Activated CD4-positive, alpha-beta T cell treated with anti-CD3 and anti-CD28 coated beads for 48 hours (primary cell): ENCODE data around the gene KDM5C.
A peak's percentile ranks its signal among the peaks of the same experiment; 100 is the strongest.

Experiments
- DNase-seq: peaks from one replicate; pipeline ENCODE4 v3.0.0-alpha.2; 2020

Gene KDM5C

DNA sequence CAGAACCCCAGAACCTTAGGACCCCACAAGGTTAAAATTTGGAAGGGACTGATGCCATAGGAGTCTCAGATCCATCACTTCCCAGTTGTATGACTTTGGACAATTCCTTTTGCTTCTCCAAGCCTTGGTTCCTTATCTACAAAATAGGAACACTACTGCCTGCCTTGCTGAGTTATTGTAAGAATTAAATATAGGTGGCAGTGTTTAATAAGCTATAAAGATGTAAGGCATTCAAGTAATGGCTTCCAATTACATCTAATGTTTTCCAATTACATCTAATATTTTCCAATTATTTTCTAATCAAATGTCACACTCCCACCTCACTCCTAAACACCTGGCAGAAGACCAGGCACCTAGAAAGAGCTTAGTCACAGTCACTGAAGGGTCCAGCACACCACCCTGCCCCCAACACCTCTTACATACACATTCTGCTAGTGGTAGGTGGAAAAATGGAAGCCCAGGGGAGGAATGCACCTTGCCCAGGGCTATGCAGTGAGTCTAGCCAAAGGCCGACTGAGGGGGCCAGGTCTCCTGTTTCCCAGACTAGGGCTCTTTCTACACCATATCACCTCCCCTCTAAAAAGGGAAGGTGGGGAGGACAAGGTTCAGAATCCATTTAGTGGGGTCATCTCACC, 24.5 kb upstream of the KDM5C start:
- no peak for DNase-seq

DNA sequence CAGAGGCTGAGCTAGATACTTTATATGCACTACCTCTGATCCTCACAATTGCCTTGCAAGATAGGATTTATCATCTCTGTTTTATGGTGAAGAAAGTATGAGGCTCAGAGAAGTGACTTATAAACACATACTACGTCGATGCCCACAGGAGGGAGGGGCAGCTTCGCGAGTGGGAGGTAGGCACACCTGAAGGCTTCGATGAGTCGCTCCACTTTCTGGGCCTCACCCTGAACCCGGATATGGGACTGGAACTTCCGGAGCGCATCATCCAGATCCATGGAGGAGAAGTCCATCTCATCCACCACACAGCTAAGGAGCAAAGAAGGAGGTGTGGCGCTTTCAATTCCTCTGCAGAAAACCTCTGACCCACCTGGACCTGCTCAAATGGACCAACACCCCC, 22.9 kb upstream of the KDM5C start:
- DNase-seq = no peak

DNA sequence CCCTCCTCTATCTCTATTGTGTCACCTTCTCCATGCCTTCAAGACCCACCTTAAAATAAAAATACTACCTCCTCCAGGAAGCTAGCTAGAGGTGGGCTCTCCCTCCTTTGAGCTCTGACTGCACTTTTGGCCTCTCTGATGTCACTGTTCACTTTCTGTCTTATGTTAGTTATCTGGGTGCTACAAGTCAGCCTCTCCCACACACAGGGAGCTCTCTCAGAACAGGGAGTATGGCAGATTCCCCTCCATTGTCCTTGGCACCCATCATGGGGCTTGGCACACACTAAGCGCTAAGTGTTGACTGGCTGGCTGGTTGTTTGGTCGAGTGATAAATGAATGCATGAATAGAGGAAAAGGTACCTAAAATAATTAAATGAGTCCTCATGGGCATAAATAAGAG, 21.2 kb upstream of the KDM5C start:
- DNase-seq = no peak

DNA sequence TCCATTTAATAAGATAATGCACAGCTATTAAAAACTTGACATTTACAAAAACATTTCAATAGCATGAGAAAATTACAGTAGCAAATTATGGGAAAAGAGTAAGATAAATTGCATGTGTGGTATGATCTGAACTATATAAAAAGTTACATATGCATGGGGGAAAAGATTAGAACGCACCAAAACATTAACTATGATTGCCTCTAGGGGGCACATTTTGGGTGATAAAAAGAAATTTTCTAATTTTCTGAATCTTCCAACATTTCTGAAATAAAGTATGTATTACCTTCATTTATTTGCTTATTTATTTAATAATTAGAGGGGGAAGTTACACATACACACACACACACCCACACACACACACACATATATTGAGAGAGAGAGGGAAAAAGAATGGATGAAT, 19.6 kb upstream of the KDM5C start:
- DNase-seq = no peak

DNA sequence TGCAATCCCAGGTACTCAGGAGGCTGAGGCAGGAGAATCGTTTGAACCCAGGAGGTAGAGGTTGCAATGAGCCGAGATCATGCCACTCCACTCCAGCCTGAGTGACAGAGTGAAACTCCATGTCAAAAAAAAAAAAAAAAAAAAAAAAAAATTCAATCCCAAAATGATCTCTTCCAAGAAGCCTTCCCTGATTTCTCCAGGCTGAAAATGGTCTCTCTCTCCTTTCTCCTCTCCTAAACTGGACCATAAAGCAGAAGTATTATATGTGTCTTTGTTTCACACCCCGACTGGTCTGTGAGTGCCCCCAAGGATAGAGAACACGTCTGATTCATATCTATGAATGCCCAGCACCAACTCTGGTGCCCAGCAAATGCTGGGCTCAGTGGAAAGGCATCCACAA, 17.3 kb upstream of the KDM5C start:
- no peak for DNase-seq

DNA sequence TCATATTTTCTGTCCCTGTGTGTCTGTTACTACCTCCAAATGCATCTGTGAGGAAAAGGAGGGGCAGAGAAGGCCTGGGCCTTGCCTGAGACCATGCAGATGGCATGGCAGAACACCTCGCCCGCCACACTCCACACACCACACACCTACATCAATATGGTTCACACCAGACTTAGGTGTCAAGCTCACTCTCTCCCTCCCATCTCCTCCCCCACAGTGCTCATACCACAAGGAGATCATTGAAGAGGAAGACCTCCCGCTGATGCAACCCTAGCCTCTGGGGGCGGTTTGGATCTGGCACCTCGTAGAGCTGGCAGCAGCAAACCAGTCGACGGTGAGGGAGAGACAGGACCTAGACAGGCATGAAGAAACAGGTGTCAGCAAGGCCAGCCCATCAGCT, 16.6 kb upstream of the KDM5C start:
- DNase-seq = no peak

DNA sequence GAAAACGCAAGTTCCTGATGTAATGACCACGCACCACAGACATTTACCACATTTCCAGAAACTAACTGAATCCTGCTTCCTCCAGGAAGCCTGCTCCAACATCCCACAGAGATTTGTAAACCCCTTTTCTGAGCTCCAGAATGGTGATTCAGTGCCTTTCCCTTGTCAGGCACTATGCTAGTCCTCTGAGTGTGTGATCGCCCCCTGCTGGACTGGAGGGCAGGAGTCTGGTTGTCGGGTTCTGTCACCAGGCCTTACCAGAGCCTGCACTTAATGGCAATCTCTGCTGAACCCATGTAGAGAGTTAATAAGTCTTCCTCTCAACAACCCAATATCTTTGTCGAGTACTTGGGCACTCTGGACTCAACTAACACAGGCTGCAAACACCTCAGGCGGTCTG, 14.5 kb upstream of the KDM5C start:
- peak; percentile 74 for DNase-seq

DNA sequence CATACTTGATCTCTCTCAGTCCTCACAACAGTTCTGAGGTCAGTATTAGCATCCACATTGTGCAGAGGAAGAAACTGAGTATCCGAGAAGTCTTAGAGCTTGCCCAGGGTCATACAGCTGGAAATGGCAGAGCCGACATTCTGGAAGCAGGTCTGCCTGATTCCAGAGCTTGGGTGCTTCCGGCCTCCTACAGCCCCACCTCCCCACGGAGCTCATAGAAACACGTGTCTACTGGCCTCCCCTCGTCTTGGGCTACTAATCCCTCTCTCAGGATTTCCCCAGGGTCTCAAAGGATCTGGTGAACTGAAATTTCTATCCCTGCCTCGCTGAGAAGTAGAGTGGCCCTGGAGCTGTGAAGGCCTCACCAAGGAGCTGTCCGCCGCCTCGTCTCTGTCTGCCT, 12.0 kb upstream of the KDM5C start:
- no peak for DNase-seq

DNA sequence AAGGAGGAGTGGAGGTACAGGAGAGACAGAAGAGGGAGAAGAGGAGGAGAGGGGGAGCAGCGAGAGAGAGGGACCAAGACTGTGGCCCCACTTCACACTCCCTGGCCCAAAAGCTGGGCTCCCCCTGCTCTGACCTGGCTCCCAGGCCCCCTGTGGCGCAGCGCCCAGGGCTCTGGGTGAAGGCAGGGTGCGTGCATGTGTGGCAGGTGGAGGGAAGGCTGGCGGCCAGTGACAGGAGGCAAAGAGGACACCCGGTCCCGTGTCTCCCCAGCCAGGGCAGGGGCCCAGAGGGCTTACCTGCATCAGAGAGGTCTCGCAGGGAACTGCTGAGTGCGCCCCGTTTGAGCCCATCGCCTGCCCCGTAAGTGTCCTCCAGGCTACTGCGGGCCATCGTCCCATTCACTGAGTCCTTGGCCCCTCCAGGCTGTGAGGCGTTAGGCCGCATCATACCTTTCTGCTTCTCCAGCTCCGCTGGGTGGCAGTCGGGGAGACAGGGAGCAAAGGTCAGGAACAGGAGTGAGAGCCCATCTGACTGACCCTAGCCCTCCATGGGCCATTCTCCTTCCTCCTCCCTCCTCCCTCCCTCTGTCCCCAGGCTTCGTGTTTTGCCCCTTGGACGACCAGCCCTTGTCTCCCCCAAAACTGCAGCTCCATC, 11.1 kb upstream of the KDM5C start:
- no peak for DNase-seq

DNA sequence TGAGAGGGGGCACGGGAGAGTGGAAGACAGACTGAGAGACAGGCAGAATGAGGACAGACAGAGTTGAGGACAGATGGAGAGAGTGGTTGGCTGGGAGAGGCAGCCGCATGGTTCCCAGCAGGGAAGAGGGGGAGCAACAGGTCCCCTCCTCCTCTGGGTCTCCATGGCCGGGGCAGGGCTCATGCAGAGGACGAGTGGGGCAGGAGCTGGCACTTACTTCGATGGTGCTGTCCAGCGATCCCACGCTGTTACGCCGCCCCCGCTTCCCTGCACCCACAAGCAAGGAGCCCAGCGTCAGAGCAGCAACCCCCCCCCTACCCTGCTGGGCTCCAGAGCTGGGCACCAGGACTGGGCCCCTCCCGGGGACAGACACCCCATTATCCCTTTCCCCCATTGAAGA, 10.6 kb upstream of the KDM5C start:
- DNase-seq = no peak

DNA sequence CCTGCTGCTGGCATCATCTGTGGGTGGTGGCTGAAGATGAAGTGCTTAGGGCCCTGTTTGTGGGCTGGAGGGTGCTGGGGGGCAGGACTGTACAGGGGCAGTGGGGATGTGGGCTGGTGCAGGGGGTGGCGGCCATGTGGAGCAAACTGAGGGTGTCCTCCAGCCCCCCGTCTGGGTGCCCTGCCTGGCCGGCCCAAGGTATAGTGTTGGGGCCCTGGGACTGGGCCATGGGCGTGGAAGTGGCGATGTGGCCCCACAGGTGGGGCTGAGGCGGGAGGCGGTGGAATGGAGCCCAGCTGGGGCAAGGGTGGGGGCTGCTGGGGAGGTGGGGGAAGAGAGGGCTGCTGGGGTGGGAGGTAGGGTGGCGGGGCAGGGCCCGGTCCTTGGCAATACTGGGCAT, 9.5 kb upstream of the KDM5C start:
- no peak for DNase-seq

DNA sequence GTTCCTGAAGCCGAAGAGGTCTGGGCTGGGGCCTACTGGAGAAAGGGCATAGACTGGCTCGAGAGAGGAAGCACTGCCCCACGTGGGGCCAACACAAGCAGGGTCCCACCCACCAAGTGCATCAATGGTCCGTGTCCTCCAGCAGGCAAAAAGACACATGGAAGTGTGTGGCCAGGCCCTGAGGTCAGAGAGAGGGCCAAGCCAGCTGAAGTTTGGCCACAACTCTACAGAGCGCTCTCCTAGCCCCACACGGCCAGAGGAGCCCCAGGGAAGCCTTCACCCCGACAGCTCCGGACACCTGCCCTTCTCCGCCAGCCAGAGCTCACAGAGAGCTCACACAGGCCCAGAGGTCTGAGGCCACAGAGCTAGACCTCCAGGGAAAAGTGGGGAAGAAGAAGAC, 8.5 kb upstream of the KDM5C start:
- no peak for DNase-seq

DNA sequence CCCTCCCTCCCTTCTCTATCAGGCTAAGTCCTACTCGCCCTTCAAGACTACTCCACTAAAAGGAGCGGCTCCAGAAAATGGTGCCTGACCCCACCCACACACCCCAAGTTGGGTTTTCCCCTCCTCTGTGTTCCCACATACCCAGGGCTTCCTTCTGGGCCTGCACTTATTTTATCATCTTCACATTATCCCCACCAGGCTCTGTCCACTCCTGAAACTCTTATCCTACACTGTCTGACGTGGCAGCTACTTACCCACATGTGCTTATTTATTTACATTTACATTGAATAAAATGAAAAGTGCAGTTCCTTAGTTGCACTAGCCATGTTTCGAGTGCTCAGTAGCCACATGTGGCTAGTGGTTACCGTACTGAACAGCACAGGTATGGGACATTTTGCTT, 5.1 kb upstream of the KDM5C start:
- DNase-seq = no peak

DNA sequence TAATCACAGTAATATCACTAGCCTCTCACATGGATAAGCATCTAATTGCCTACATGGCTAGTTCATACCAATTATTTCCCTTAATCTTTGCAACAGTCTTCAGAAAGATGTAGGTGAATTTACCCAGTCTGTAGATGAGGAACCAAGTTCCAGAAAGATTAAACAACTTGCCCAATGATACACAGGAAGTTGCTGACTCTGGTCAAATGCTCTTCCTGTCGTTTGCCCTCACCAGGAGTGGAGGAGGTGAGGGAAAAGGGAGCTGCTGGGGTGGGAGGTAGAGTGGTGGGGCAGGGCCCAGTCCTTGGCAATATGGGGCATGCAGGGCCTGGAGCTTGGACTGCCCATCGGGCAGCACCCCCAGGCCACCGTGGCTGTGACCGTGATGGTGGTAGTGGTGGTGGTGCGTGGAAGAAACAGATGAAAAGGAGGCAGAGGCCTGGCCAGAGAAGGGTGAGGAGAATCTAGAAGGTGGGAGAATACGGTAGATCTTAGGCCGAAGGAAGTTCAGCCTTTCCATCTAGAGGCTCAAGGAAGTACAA, 2.3 kb upstream of the KDM5C start:
- DNase-seq = no peak

DNA sequence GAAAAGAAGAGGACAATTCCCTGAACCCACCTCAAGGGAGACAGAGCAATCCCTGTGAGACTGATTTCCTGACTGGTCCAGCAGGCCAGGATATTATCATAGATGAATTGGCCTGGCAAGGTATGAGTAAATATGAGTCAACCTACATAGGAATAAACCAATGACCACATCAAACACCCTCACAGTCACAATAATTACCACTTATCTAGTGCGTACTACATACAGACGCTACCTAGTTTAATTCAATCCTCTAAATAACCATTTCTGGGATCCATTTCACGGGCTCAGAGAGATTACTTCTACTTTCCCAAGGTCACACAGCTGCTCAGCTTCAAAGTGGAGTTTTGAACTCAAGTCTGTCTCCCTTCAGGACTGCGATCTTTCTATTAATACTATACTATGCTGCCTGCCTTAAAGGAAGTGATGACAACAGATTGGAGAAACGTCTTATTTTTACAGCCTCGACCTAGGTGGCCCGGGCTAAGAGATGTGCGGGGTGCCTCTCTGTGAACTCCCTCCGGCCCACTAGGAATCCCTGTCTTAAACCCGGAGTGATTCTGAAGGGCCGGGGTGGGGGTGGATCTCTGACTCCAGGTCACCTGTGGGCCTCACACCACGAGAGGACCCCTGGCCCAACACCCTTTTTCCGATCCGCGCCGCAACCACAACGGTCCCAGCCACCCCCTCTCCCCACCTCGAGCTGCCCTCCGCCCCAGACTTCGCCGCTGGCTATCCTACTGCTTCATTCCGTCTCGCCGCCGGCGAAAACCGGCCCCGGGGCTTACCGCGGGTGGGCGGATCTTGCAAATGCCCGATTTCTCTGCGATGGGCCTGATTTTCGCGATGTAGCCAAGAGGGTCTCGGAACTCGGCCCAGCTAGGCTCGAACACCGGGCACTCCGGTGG, 800 bp downstream of the KDM5C start:
- DNase-seq = peak; percentile 13

DNA sequence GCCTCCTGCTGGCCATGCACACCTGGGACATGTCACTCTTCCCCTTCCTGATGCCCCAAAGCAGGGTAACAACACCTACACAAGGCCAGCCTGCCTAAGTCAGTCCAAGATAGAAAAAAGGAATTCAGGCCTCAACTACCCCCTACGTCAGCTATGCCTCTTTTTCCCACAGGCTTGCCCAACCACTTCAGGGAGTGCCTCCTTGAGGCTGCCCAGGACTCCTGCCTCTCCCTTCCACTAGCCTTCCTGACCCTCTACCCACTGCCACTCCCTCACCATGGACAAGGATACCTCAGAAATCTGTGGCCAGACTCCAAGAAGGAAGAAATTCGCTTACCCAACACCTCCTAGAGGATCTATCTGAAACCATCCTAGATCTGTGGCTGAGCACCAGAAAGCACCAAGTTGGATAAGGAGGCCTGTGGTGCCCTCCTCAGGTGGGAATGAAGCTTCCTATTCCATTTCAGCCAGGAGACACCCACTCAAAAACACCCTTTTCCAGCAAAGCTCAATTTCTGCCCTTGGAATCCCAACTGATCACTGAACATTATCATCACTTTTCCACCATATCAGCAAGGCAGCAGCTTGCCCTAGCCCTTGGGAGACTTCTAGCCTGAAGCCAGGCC, 1.8 kb downstream of the KDM5C start:
- no peak for DNase-seq

DNA sequence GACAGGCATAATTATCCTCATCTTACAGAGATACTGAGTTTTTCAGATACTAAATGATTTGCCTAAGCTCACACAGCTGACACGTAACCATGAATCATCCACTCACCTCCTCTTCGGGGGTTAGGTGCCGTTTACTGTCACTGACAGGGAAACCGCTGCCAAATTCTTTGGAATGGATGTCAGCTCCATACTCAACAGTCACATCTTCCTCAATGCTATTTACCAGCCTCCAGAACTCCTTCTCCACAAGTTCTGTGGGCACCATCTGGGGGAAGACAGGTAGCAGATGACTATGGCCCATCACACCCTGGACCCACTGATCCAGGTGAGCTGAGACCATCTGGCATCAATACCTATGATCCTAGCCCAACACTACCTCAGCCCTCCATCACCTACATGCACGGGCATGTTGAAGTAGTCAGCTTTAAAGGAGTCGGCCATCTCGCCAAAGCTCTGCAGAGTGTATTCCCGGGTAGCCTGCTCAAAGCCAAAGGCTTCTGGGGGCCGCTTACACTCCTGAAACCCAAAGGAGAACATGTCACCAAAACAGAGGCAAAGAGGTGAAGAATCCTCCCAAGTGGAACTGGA, 13.5 kb downstream of the KDM5C start:
- DNase-seq = no peak

DNA sequence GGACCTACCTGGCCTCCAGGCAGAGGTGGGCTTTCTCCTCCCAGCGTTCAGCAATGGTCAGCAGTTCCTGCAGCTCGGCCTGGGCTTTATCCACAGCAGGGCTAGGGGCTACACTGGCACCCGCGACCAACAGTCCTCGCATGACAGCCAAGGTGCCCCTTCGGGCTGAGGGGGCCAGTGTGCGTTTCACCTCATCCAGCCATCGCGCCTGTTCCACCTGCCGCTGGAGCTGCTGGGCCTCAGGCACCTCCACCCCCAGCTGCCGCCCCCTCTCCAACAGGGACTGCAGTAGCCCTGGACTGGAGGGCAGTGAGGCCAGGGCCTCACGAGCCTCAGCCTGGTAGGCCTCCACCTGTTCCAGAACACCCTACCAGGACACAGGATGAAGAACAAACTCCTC, 28.3 kb downstream of the KDM5C start:
- no peak for DNase-seq

DNA sequence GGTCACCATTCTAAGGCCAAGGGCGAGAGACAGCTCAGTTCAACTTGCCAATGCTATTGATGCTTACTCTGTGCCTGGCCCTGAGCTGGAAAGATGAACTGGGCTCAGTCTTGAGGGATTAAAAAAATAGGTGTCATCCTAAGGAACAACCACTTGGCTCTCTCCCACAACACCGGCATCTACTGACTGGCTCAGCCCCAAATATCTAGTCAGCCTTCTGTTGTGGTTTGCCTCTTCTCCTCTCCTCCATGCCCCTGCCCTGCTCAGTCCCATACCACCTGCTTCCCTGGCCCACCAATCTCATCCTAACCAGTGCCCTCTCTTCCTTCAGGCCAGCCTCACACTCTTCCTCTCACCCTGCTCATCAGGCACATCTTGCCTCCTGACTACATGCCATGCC, 29.6 kb downstream of the KDM5C start:
- no peak for DNase-seq

DNA sequence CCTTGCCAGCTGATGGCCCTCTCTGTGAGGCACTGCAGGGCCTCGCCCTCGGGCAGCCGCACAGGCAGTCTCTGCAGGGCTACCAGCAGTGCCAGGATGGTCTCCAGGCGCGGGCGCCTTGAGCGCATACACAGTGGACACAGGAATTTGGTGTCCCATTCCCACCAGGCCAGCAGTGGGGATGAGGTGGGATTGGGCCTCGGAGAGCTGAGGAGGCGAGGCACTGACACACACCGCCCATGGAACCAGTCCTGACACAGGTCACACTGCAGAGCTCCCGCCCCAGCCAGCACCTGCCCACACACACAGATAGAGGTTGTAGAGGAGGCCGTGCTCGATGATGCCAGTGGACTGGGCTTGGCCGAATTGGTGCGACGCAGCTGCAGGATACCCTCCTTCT, 30.7 kb downstream of the KDM5C start:
- DNase-seq = no peak

DNA sequence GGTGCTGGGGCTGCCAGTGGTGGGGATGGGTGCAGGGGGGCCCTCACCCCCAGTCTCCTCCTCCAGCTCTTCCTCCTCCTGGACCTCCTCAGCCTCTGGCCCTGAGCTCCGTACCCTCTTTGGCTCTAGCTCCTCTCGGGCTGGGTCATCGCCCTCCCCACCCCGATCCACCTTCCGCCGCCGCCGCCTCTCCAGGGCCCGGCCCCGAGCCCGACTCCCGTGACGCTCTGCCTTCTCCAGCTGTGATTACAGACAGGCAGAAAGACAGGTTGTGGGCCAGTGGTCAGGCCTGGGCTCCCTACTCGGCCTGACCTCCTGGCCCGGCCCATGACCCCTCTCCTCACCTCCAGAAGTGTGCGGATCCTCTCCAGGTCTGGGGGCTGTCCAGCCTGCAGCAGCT, 31.9 kb downstream of the KDM5C start:
- DNase-seq = no peak

DNA sequence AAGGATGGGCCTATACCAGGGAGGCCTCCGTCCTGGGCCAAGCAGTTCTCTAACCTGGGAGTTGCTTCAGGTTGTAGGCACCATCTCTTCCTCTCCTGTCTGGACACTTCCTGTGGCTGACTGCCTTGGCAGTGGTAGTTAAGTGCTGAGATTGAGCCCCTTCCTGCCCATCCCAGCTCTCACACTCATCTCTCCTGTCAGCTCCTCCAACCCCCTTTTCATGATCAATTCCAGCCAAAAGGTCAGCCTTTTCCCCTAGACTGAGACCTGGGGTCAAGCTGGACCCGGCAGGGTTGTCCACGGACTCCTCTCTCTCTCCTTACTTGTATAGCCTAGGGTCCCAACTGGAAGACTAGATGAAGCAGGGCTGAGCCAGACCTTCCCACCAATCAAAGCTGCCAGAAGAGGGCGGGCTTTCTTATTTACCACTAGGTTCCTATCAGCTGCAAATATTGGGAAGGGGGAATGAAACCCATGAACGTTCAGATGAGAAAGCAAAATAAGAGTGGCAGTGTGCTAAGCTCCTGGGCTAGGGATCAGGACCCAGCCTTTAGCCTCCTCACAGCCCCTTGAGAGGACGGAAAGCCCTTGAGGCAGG, 34.5 kb downstream of the KDM5C start:
- no peak for DNase-seq

DNA sequence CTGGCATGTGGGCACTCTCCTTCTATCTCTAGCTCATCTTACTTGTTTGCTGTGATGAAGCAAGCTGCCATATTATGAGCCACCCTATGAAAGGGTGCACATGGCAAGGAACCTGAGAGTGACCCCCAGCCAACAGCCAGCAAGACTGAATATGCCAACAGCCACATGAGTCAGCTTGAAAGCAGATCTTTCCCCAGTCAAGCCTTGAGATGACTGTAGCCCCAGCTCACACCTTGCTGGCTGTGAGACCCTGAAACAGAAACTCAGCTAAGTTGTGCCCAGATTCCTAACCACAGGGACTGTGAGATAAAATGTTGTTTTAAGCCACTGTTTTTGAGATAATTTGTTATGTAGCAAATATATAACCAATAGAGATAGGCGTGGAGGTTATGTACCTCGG, 36.2 kb downstream of the KDM5C start:
- DNase-seq = peak; percentile 60
